Transverse colon (tissue), 3 donors: Measurements from ENCODE around the gene KRT83.

Experiments used
- CTCF ChIP-seq, 5 experiments: fragments of 200-600 bp in 3 of 5; fragments of 450-650 bp in 2 of 5; sonication (generic) in 3 of 5; IDR thresholded peaks; 1 replicate in 2 of 5; 2 replicates in 3 of 5; pipeline ENCODE4 v1.5.1; 2016 to 2017; ENCODE audit warnings: antibody characterized with exemption in 5 of 5, inconsistent platforms in 3 of 5, mild to moderate bottlenecking in 2 of 5, moderate library complexity in 1 of 5
- POLR2A ChIP-seq: fragments of 450-650 bp; IDR thresholded peaks from one replicate; pipeline ENCODE4 v1.6.1; 2016; ENCODE audit warnings: antibody characterized with exemption, mild to moderate bottlenecking, moderate library complexity

DNA sequence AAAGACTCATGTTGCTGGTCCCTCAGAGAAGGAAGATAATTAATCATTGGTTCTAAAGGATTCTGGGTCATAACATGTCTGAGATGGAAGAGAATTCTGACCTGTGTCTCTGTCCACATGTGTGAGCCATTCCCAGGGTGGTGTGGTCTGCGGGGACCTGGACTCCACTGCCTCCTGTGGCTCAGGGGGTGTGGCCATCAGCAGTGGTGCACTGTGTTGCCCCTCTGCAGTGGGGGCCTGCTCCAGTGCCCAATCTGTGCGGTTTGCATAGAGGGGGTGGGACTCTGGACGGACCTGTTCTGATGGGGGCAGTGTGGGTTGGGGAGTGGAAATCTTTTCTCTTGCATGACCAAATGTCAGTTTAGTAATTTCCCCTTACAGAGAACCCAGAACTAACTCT is 32.6 kb upstream of the KRT83 start:
- TF ChIP-seq CTCF (IDR thresholded peaks at IDR 0.05) (no peak), POLR2A (no peak)
